SK-N-MC (cell line): Measurements from ENCODE around the gene GATA1.

Experiments
- FOXP2 ChIP-seq: optimal IDR thresholded peaks from 2 replicates; pipeline ENCODE3; 2011; ENCODE audit warnings: mild to moderate bottlenecking, moderate library complexity; ENCODE audit not compliant: insufficient read depth; ENCODE audit errors: extremely low read length, control extremely low read depth
- POLR2AphosphoS5 ChIP-seq: IDR thresholded peaks from 2 replicates; pipeline ENCODE4 v1.6.1; 2012; ENCODE audit warnings: mild to moderate bottlenecking, low read depth, low read length, borderline replicate concordance

DNA sequence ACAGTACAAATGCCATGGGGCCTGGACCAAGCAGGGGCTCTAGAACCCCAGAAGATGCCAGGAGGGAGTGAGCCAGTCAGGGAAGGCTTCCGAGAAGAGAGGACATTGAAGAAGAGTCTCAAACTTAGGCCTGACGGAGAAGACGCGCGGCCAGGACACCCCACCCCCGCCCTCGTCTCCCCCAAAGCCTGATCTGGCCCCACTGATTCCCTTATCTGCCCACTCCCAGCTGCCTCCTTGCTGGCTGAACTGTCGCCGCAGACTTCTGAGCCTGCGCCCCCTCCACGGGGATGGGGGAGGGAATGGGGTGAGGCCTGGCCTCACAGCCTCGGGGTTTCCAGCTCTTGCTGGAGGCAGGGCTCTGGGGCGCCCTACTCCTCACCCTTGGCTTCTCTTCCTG, 3.6 kb upstream of the GATA1 start:
- no peak for TF ChIP-seq POLR2AphosphoS5
- no peak for TF ChIP-seq FOXP2
